AG04449 (cell line): ENCODE data around the gene CCDC187.

Experiments
- CTCF ChIA-PET: fragments of 350-600 bp; formaldehyde crosslinking; extraction: SDS; loops from one replicate; lab custom pipeline; 2021; ENCODE audit warnings: antibody characterized with exemption; lab: Yijun Ruan, JAX
- POLR2A ChIA-PET: fragments of 400-600, 350-600 bp; formaldehyde crosslinking; extraction: SDS; loops from one replicate; lab custom pipeline; 2020; ENCODE audit warnings: antibody characterized with exemption, inconsistent platforms; lab: Yijun Ruan, JAX
- DNase-seq: peaks from one replicate; pipeline ENCODE4 v3.0.0-alpha.2; 2010; ENCODE audit warnings: low read depth, low spot score
- H3K4me3 ChIP-seq: 2 replicates; pipeline ENCODE4 v1.5.1; 2011; ENCODE audit warnings: low read depth, mild to moderate bottlenecking, control low read depth, low read length
- CTCF ChIP-seq: IDR thresholded peaks from one replicate; pipeline ENCODE4 v1.5.1; 2011; ENCODE audit warnings: mild to moderate bottlenecking, moderate library complexity, low read length, control low read depth, inconsistent platforms; ENCODE audit not compliant: insufficient read depth; ENCODE audit errors: missing control alignments

Gene CCDC187

GRCh38 chr9:136235709-136236455, 68.0 kb downstream of the CCDC187 start:
- no peak for TF ChIP-seq CTCF
- no peak overlapping the region for H3K4me3 ChIP-seq
- ChIA-PET POLR2A (no interaction called here), CTCF (interaction anchor here (0.9 to 1.7 kb wide), 4 partner anchors 9 to 21 kb away, joined by 3 to 12 read pairs (median 4); partner anchors contain the start of gene QSOX2)
- no peak for DNase-seq

GRCh38 chr9:136235171-136235570, 68.7 kb downstream of the CCDC187 start:
- DNase-seq = no peak
- H3K4me3 ChIP-seq = no peak overlapping the region
- ChIA-PET POLR2A (no interaction called here), CTCF (interaction anchor here (0.9 to 1.7 kb wide), 6 partner anchors 9 to 22 kb away, joined by 3 to 12 read pairs (median 6); partner anchors contain the start of gene QSOX2)
- TF ChIP-seq CTCF = no peak

GRCh38 chr9:136234597-136234996, 69.3 kb downstream of the CCDC187 start:
- ChIA-PET CTCF (interaction anchor here (1.5 to 1.7 kb wide), 3 partner anchors 9 to 19 kb away, joined by 5 to 11 read pairs (median 6); no protein-coding TSS in a partner anchor), POLR2A (no interaction called here)
- DNase-seq = no peak
- no peak for TF ChIP-seq CTCF
- no peak overlapping the region for H3K4me3 ChIP-seq

- no peak overlapping the region for H3K4me3 ChIP-seq
- DNase-seq = no peak
- CTCF ChIA-PET = interaction anchor here (1.5 to 1.7 kb wide), 3 partner anchors 8 to 18 kb away, joined by 5 to 11 read pairs (median 6); no protein-coding TSS in a partner anchor
- TF ChIP-seq CTCF = no peak
- POLR2A ChIA-PET = no interaction called here
Measured at GRCh38 chr9:136233868-136234267, 70.0 kb downstream of the CCDC187 start.

GRCh38 chr9:136233411-136233810, 70.5 kb downstream of the CCDC187 start:
- ChIA-PET CTCF (interaction anchor here (1.5 to 1.7 kb wide), 2 partner anchors 8 to 18 kb away, joined by 6 to 11 read pairs; no protein-coding TSS in a partner anchor), POLR2A (no interaction called here)
- TF ChIP-seq CTCF = no peak
- no peak overlapping the region for H3K4me3 ChIP-seq
- DNase-seq = no peak

GRCh38 chr9:136232969-136233368, 70.9 kb downstream of the CCDC187 start:
- no peak for TF ChIP-seq CTCF
- DNase-seq = no peak
- H3K4me3 ChIP-seq = no peak overlapping the region
- CTCF ChIA-PET = no interaction called here
- POLR2A ChIA-PET = no interaction called here
